ENCODE results near the gene CMIP. TPM values are rescaled to one million over a fixed set of nuclear protein-coding genes. Genes with fewer than 3 reads are reported as not detected.

CMIP gene
- total and polyA plus RNA-seq, 3 donors from 2014 or later: 34.9 to 72.5 (median 42.0) TPM

DNA sequence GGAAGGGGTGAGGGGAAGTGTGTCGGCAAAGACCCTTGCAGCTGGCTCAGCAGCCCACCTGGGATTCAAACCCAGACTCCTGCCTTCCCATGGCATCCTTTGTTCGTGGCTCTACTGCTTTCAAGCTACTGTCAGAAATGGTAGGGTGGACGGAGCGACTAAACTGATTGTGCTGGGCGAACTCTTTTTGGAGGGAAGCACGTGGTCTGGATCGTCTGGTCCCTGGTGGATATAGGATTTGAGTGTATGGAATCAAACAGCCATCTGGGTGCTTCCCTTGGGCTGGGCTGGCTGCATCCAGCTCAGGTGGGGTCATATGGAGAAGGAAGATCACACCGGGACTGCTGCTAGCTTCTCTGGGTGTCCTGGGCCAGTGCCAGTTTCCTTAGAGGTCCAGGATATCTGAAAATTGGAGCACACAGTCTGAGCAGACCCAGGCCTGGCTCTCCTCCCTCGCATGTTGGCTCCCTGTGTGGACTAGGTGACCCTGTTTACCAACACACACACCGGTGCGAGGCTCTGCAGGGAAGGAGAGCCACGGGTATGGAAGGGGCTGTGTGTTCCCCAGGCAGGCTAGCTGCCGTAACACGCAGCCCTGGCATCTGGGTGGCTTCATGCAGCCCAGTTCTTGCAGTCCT lies 8.6 kb downstream of the CMIP start:
- Histone ChIP-seq H3K27ac (no peak overlapping the region), H3K4me1 (peaks cover 11% of the 10 kb centered on the region), H3K9me3 (no peaks in the 10 kb centered on the region), H3K36me3 (ENCODE audit: low read depth, missing control alignments) (no peaks in the 10 kb centered on the region), H3K4me3 (no peak overlapping the region), H3K27me3 (no peaks in the 10 kb centered on the region)
- intact Hi-C loops (cut with DNase I; ENCODE audit: low total_unique reads): no loop called here
- WGBS, 2 donors: 82 to 84% methylated on average over 12 to 14 of the region's 14 CpGs
- TF ChIP-seq CTCF (IDR thresholded peaks at IDR 0.05) (no peak), POLR2A (IDR thresholded peaks at IDR 0.05) (no peak)
- DNase-seq: no peak

DNA sequence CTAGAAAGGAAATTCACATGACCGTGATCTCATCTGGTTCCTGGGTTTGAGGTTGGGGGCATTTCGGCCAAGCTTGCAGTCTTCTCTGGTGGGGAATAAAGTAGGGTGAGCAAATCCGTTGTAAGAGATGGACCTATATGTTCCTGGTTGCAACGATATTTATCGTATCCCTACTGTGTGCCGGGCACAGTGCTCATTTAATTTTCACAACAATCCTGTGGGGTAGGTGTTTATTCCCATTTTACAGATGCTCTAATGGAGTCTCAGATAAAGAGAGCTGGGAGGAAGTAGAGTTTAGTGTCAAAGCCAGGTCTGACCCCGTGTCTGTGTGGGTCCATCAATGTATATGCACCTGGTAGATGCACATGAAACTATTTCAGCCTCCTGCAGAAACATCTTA lies 9.4 kb downstream of the CMIP start:
- H3K27ac ChIP-seq: no peak overlapping the region
- no peaks in the 10 kb centered on the region for H3K9me3 ChIP-seq
- H3K27me3 ChIP-seq: no peaks in the 10 kb centered on the region
- H3K4me1 ChIP-seq: peaks cover 11% of the 10 kb centered on the region
- no peaks in the 10 kb centered on the region for H3K36me3 ChIP-seq (ENCODE audit: low read depth, missing control alignments)
- no peak for TF ChIP-seq POLR2A (IDR thresholded peaks at IDR 0.05)
- no peak for TF ChIP-seq CTCF (IDR thresholded peaks at IDR 0.05)
- intact Hi-C loops (cut with DNase I; ENCODE audit: low total_unique reads): no loop called here
- 89 to 96% methylated on average over 7 of the region's 7 CpGs for WGBS, 2 donors
- DNase-seq: no peak
- H3K4me3 ChIP-seq: no peak overlapping the region

GRCh38 chr16:81455006-81455405 lies 10.4 kb downstream of the CMIP start:
- Histone ChIP-seq H3K36me3 (ENCODE audit: low read depth, missing control alignments) (no peaks in the 10 kb centered on the region), H3K27ac (no peak overlapping the region), H3K27me3 (no peaks in the 10 kb centered on the region), H3K9me3 (no peaks in the 10 kb centered on the region), H3K4me3 (no peak overlapping the region), H3K4me1 (peaks cover 11% of the 10 kb centered on the region)
- WGBS, 2 donors: 95 to 97% methylated on average over 13 of the region's 13 CpGs
- TF ChIP-seq CTCF (IDR thresholded peaks at IDR 0.05) (no peak), POLR2A (IDR thresholded peaks at IDR 0.05) (no peak)
- intact Hi-C loops (cut with DNase I; ENCODE audit: low total_unique reads): no loop called here
- no peak for DNase-seq

- Histone ChIP-seq H3K4me3 (no peak overlapping the region), H3K27ac (no peak overlapping the region), H3K36me3 (ENCODE audit: low read depth, missing control alignments) (no peaks in the 10 kb centered on the region), H3K27me3 (no peaks in the 10 kb centered on the region), H3K4me1 (peaks cover 11% of the 10 kb centered on the region), H3K9me3 (no peaks in the 10 kb centered on the region)
- no peak for TF ChIP-seq CTCF (IDR thresholded peaks at IDR 0.05)
- TF ChIP-seq POLR2A (IDR thresholded peaks at IDR 0.05): no peak
- intact Hi-C loops (cut with DNase I; ENCODE audit: low total_unique reads): no loop called here
- no peak for DNase-seq
- WGBS, 2 donors: 80 to 87% methylated on average over 6 to 17 of the region's 17 CpGs
Measured at GRCh38 chr16:81455720-81456494, 11.3 kb downstream of the CMIP start.
